HFFc6 (cell line): Measurements from ENCODE around the gene CELF2. TPM values are rescaled to one million over a fixed set of nuclear protein-coding genes. Genes with fewer than 3 reads are reported as not detected.

Experiments
- DNase-seq: peaks from one replicate; pipeline ENCODE4 v3.0.0-alpha.2; 2018
- H3K27ac Mint-ChIP-seq: 2 replicates; pipeline ENCODE4 v1.8.0; 2020; ENCODE audit warnings: mild to moderate bottlenecking, mixed read lengths
- H3K27me3 Mint-ChIP-seq: 2 replicates; pipeline ENCODE4 v1.8.0; 2021; ENCODE audit warnings: mild to moderate bottlenecking, moderate library complexity, mixed read lengths; ENCODE audit not compliant: insufficient read depth
- H3K36me3 Mint-ChIP-seq: 2 replicates; pipeline ENCODE4 v1.8.0; 2021; ENCODE audit warnings: low read depth, mixed read lengths
- H3K4me1 Mint-ChIP-seq: 2 replicates; pipeline ENCODE4 v1.8.0; 2020; ENCODE audit warnings: low read depth, mixed read lengths
- H3K4me3 Mint-ChIP-seq: 2 replicates; pipeline ENCODE4 v1.8.0; 2020; ENCODE audit warnings: mild to moderate bottlenecking, moderate library complexity, mixed read lengths
- H3K9me3 Mint-ChIP-seq: 2 replicates; pipeline ENCODE4 v1.8.0; 2020; ENCODE audit warnings: mild to moderate bottlenecking, mixed read lengths
- CTCF ChIP-seq: fragments of 200-600 bp; sonication (generic); IDR thresholded peaks from 2 replicates; pipeline ENCODE4 v1.5.0; 2021; ENCODE audit warnings: antibody characterized with exemption, mild to moderate bottlenecking
- total RNA-seq, 6 experiments: library from RNA; stranded (reverse); fragmentation: NEBNext Ultra II Directional; extraction: Animal tissue kit (Norgen Biotek cat#: 25700); gene quantifications; 2 replicates in 1 of 6; 3 replicates in 5 of 6; pipeline ENCODE4 v1.2.3, GENCODE V29; 2021

Gene CELF2
- total RNA-seq, 6 experiments from 2014 or later = 2.7 to 5.2 (median 3.5) TPM

GRCh38 chr10:11186374-11186773 is 168.7 kb downstream of the CELF2 start:
- H3K4me3 Mint-ChIP-seq = no peak overlapping the region
- H3K27me3 Mint-ChIP-seq = no peaks in the 10 kb centered on the region; the same call in 1 of the 2 replicates
- DNase-seq = no peak
- peaks cover 11% of the 10 kb centered on the region for H3K9me3 Mint-ChIP-seq
- TF ChIP-seq CTCF = no peak
- peaks cover 24% of the 10 kb centered on the region for H3K36me3 Mint-ChIP-seq
- peaks cover 16% of the 10 kb centered on the region for H3K4me1 Mint-ChIP-seq
- no peak overlapping the region for H3K27ac Mint-ChIP-seq

- H3K27me3 Mint-ChIP-seq = no peaks in the 10 kb centered on the region; the same call in 1 of the 2 replicates
- no peak overlapping the region for H3K27ac Mint-ChIP-seq
- peaks cover 19% of the 10 kb centered on the region for H3K9me3 Mint-ChIP-seq
- H3K4me1 Mint-ChIP-seq = peaks cover 9% of the 10 kb centered on the region
- DNase-seq = no peak
- H3K4me3 Mint-ChIP-seq = no peak overlapping the region
- no peak for TF ChIP-seq CTCF
- H3K36me3 Mint-ChIP-seq = peaks cover 17% of the 10 kb centered on the region
These were observed 172.1 kb downstream of the CELF2 start for GRCh38 chr10:11189582-11190376.

- Mint-ChIP-seq H3K4me1 (peaks cover 9% of the 10 kb centered on the region), H3K9me3 (peaks cover 9% of the 10 kb centered on the region), H3K36me3 (peaks cover 4% of the 10 kb centered on the region; the same call in 1 of the 2 replicates), H3K27ac (no peak overlapping the region), H3K4me3 (no peak overlapping the region; the same call in 1 of the 2 replicates), H3K27me3 (no peaks in the 10 kb centered on the region; the same call in 1 of the 2 replicates)
- no peak for TF ChIP-seq CTCF
- DNase-seq = no peak
These were observed 173.5 kb downstream of the CELF2 start for GRCh38 chr10:11191190-11191589.

- Mint-ChIP-seq H3K4me1 (peaks cover 9% of the 10 kb centered on the region), H3K4me3 (no peak overlapping the region), H3K36me3 (no peaks in the 10 kb centered on the region), H3K9me3 (peaks cover 9% of the 10 kb centered on the region; the same call in 1 of the 2 replicates), H3K27me3 (no peaks in the 10 kb centered on the region), H3K27ac (no peak overlapping the region)
- DNase-seq = no peak
- no peak for TF ChIP-seq CTCF
These were observed 174.0 kb downstream of the CELF2 start for GRCh38 chr10:11191678-11192077.

- no peak overlapping the region for H3K4me3 Mint-ChIP-seq
- no peak overlapping the region for H3K27ac Mint-ChIP-seq
- DNase-seq = no peak
These were observed 174.8 kb downstream of the CELF2 start for GRCh38 chr10:11192304-11193000.

More at GRCh38 chr10:11192304-11193000, 174.8 kb downstream of the CELF2 start:
- H3K4me1 Mint-ChIP-seq = peaks cover 9% of the 10 kb centered on the region
- peaks cover 9% of the 10 kb centered on the region; the same call in 1 of the 2 replicates for H3K9me3 Mint-ChIP-seq
- no peak for TF ChIP-seq CTCF
- H3K36me3 Mint-ChIP-seq = no peaks in the 10 kb centered on the region; the same call in 1 of the 2 replicates
- H3K27me3 Mint-ChIP-seq = peaks cover 1% of the 10 kb centered on the region; the same call in 1 of the 2 replicates
